Stimulated activated CD4-positive, alpha-beta T cell treated with anti-CD3 and anti-CD28 coated beads, TNF-alpha, amount 100 ng/mL, for 48 hours (primary cell): ENCODE data around the gene RBM4.

Experiments used
- DNase-seq, 3 donors: peaks; one replicate each; pipeline ENCODE4 v3.0.0-alpha.2; 2020; ENCODE audit warnings: low read depth in 3 of 3

RBM4 gene

GRCh38 chr11:66688561-66689534 is 50.3 kb downstream of the RBM4 start:
- DNase-seq, result no peak

- DNase-seq, result no peak
These were observed 51.4 kb downstream of the RBM4 start for GRCh38 chr11:66689661-66690590.

- DNase-seq, result no peak
These were observed 52.9 kb downstream of the RBM4 start for GRCh38 chr11:66691311-66691980.

- no peak for DNase-seq
These were observed 53.9 kb downstream of the RBM4 start for GRCh38 chr11:66692446-66692845.

- DNase-seq, result no peak
These were observed 54.4 kb downstream of the RBM4 start for GRCh38 chr11:66692871-66693331.

GRCh38 chr11:66693356-66694055 is 55.0 kb downstream of the RBM4 start:
- DNase-seq, result no peak

GRCh38 chr11:66694056-66694410 is 55.5 kb downstream of the RBM4 start:
- DNase-seq, result no peak

- peak; percentile 71 to 86 (median 79) for DNase-seq
These were observed 56.3 kb downstream of the RBM4 start for GRCh38 chr11:66694732-66695207.
